GM18517 (cell line): ENCODE measurements around the gene MUL1.

Experiments
- ATAC-seq: cut with Tn5 transposase; IDR thresholded peaks from one replicate; pipeline ENCODE4 v1.9.1; 2021; ENCODE audit warnings: mild to moderate bottlenecking, moderate library complexity; ENCODE audit not compliant: unreplicated experiment

MUL1 gene

DNA sequence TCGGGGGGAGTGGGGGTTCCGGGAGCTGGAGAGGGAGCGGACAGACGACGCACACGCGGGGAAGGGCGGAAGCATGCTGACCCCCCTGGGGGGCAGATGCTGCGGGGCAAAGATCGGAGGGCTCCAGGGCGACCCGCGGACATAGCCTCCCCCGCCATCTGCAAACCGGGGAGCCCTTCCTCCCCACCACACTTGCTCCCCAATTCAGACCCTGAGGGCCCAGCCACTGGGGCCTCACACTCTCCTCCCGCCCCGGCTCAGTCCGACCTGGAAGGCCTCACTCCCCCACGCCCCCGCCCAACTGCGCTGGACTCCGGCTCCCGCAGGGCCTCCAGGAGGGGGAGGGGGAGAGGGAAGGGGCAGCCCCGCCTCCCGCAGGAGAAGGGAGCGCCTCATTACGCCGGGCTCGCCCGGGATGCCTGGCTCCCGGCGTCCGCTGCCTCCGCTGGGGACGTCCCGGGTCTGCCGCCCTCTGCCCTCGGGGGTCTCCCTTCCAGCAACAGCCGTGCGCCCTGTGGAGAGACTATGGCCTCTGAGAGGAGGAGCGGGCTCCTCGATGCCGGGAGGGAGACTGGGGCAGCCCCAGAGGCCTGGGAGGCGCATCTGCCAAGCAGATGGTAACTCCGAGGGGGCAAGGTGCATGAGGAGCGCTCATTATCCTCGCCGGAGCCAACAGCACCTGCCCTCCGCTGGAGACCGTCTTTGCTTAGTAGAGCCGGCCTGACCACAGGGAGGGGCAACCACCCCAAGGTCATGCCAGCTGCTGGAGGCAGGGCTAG lies 21.3 kb downstream of the MUL1 start:
- ATAC-seq, result no peak

- ATAC-seq, result no peak
These were observed 22.2 kb downstream of the MUL1 start, which contains the start of gene CAMK2N1 for GRCh38 chr1:20485527-20486456. TSS of gene CAMK2N1 (minus strand) at chr1:20486210. CDS start at chr1:20485379, 831 bp downstream.

DNA sequence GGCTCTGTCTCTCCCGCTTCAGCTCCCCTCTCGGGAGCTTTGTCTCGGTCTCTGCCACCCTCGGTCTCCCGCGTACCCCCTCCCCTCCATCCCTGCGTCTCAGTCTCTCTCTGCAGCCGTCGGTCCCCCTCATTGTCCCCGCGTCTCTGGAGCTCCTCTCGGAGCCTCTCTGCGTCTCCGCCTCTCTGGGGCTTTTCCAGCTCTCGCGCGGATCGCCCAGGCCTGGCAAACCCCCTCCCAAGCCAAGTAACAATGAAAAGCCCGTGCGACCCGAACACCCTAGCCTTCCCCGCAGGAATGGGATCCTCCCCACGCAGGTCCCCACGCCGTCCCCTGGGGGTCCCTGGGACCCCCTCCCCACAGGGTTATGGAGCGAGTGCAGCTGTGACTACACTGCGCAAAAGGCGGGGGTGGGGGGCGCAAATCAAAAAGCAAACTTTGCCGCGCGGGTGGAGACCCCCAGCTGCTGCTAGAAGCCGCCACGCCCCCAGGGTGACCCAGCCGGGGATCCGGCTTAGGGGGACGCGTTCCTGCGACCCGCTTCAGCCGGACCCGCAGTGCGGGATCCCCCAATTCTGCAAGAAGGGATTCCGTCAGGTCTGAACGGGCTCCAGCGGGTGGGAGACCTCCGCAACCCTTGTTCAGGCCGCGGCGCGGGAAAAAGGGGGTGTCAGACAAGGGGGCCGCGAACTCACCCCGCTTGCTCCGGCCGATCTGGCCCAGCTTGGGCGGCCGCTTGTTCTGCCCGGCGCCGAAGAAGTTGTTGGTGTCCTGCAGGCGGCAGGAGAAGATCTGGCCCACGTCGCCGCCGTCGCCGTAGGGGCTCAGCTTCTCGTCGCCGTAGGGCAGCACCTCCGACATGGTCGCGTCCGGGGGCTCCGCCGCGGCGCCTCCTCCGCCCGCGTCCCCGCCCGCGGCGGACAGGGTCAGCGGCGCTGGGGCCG lies 23.2 kb downstream of the MUL1 start:
- ATAC-seq, result no peak

GRCh38 chr1:20483833-20484518 lies 24.0 kb downstream of the MUL1 start:
- ATAC-seq, result no peak

DNA sequence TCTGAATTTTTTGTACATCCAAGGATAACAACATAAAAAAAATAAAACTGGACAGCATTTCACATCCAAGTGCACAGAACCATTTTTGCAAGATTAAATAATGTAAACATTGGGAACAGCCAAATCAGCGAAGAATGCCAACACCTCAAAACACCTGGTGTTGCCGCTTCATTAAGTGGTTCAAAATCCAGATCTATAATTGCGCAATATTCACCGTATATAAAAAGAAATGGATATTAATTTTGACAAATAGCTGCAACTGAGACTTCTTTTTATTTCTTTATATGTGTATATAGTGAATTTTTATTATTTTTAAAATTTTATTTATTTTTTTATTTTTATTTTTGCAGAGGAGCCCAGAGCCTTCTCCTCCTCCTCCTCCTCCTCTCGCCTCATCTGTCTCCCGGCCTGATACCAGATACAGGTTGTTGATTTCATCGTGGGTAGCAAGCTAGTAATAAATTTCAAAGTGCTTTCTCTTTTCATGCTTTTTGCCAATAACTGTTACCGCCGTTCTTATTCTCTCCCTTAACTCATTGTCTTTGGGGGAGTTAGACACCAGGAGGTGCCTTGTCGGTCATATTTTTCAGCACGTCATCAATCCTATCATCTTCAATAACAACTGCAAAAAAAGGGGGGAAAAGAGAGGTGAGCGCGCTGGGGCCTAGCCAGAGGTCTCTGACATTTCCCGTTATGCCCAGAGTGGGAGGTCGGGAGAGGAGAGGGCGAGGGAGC lies 24.7 kb downstream of the MUL1 start:
- ATAC-seq, result no peak

DNA sequence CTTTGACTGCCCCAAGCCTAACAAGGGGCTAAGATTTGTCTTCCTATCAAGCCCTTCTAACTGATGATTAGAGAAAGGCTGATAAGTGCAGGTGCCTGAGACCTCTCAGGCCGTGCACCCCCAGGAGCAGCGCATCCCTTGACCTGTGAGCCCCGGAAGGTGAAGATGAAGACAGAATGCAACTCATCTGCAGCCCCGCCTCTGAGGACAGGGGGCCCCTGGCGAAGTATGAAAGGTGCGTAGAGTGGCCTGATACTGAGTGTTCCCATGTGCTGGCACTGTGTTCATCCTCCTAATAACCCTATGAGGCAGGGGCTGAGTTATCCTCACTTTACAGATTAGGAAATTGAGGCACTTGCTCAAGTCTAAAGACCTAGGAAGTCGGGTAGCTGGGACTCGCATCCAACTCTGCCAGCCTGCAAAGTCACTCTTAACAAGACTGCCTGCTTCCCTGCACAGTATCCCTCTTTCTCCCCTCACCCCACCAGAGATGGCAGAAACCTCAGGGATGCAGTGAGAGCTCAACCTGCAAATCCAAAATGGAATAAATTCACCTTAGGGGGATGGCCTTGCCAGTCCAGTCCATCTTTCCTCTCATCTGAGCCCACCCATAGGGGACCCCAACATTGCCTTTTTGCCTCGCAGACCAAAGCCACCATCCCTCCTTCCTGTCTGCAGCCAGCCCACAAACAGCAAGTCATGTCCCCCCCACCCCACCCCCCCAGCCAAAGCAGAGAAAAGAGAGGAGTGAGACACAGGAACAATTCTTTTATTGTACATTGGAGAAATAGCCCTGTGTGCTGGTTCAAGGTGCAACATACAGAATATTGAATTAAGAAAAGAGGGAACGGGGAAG lies 26.1 kb downstream of the MUL1 start:
- no peak for ATAC-seq

DNA sequence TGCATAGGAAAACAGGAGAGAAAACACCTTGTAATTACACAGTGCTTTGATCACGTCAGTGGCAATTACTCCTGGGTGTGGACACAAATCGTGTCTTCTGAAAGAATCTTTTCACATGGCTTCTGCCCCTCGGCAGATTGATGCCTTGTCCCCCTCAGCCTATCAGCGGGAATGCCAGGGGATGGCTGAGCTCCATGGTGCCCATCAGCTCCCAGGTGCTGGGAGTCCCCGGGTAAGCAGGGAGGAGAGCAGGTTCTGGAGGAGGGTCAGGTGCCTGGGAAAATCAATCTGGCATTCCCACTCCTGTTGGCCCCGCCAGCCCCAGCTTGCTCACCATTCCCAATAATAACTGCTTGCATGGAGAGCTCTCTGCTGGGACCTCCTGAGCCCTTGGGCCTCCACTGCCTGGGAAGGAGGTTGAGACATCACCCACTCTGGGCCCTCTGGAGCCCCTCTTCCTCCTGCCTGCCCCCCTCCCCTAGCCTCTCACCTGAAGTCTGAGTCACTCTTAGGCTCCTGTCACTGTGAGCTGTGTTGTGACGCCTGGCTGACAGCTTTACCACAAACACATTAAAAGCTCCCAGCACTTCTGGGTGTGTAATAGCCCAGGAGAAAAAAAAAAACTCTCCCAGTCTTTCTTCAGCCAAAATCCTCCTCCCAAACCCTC lies 26.9 kb downstream of the MUL1 start:
- ATAC-seq, result no peak

DNA sequence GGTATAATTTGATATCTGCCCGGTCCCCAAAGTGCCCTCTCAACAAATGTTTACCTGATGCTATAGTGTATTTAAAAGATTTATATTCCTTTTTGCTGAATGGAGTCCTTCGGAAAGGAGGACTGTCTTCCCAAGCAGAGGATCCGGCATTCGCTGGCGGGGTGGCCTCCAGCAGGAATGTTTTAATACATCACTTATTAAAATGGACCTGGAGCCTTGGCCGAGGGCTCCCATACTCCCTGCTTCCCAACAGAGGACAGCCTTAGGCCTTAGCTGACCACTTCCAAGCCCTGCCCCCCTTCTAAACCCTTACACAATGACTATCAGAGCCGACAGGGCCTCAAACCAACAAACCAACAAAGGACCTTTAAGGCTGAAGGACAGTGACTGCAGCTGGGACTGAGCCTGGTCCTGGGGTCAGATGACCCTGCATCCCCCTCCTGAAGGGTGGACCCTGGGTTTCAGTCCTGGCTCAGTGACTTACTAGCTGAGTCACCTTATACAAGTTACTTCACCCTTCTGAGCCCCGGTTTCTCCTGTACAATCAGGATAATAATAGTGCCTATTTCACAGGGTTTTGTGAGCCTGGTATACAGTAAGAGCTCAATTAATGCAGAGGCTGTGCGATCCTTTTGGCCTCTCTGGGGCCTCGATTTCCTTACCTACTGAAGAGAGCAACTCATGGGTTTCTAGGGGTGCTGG lies 27.6 kb downstream of the MUL1 start:
- no peak for ATAC-seq

DNA sequence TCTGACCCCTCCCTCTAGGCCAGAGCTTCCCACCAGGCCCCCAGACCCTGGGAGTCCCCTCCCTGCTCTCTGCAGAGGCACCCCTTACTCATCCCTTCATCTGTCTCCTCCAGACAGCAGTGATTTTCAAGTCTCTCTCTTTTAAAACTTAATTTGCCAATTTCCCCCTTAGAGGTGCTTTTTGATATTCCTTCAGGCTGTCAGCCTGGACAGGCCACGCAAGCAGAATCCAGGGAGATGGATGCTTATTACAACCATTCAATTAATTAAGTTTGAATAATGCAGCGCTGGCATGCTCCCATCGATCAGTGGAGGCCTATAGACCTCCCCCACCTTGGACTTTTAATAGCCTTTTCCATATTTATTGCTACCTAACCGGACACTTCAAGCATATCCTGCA lies 28.1 kb downstream of the MUL1 start:
- ATAC-seq, result no peak

DNA sequence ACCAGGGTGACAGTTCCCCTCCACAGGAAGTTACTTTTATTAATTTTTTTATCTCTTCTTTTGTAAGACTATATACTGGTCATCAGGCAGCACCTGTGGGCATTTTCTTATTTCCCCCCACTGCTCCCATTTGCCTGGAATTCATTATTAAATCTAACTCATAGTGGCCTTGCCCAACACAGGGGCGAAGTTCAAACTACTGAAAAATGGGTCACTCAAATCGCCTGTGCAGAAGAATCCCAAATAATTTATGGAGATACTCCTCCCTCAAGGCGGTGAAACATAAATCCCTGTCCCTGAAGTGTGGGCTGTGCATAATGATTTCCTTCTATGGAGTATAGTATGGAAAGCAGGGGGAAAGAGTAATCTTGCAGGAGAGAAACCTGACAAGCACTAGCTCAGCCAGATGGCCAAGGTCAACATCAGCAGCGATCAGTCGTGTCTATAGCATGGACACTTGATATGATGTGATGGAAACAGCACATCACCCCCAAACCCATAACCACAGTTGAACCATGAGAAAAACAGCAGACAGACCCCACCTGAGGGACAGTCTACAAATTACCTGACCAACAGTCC lies 29.8 kb downstream of the MUL1 start:
- ATAC-seq, result no peak

- ATAC-seq, result no peak
These were observed 30.4 kb downstream of the MUL1 start for GRCh38 chr1:20477348-20478056.

DNA sequence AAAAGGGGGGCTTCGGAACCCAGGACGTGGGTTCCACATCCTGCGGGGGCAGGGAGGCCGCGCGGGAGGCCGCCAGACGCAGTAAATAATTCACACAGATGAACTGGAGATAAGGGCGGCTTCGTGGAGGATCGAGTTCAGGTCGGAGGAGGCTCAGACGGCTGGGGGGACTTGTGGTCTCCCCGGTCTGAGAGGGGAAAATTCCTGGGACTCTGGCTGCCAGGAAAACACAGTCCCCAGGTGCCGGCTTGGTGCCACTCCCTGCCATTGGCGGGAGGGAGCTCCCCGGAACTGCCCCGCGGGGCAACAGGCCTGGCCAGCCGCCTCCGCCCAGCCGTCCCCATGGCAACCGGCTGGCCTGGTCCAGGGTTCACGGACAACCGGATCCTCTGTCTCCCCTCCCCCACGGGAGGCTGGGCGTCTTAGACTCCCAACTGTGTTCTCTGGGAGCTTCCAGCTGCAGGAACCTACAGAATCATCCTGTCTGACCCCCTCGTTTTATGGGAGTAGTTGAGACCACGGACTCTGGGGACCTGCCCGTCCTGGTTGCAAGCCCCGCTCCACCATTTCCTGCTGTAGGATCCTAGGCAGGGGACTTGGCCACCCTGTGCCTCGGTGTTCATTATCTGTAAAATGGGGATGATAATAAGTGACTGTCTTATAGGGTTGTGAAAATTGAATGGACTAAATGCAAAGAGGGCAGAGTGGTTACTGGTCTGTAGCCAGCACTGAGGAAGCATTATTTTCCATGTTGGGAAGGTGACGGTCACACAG lies 31.5 kb downstream of the MUL1 start:
- no peak for ATAC-seq

GRCh38 chr1:20474996-20475395 lies 33.0 kb downstream of the MUL1 start:
- no peak for ATAC-seq

GRCh38 chr1:20474333-20474975 lies 33.5 kb downstream of the MUL1 start:
- no peak for ATAC-seq

DNA sequence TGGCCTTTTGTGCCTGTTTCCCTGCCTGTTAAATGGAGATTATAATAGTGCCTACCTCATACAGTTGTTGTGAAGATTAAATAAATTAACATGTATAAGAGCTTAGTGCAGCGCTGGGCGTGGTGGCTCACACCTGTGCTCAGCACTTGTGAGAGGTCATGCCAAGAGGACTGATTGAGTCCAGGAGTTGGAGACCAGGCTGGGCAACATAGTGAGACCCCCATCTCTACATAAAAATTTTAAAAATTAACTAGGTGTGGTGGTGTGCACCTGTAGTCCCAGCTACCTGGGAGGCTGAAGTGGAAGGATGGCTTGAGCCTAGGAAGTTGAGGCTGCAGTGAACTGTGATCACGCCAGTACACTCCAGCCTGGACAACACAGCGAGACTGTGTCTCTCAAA lies 34.1 kb downstream of the MUL1 start:
- no peak for ATAC-seq
